HG03280 (cell line): ENCODE results near the gene SLC44A5.
"Not testable (repeated sequence)": the region's sequence is repeated elsewhere in the genome, so short reads cannot be mapped to it uniquely, and the experiment has no call there.

Experiments
- ATAC-seq: cut with Tn5 transposase; IDR thresholded peaks from one replicate; pipeline ENCODE4 v1.9.1; 2021; ENCODE audit warnings: mild to moderate bottlenecking, moderate library complexity; ENCODE audit not compliant: unreplicated experiment

SLC44A5 gene

GRCh38 chr1:75470448-75470847 lies 140.5 kb downstream of the SLC44A5 start:
- no peak for ATAC-seq

GRCh38 chr1:75469586-75470173 lies 141.2 kb downstream of the SLC44A5 start:
- ATAC-seq: no peak

GRCh38 chr1:75461808-75462325 lies 149.0 kb downstream of the SLC44A5 start:
- no peak for ATAC-seq

GRCh38 chr1:75449998-75450397 lies 160.9 kb downstream of the SLC44A5 start:
- no peak for ATAC-seq

GRCh38 chr1:75444220-75444619 lies 166.7 kb downstream of the SLC44A5 start:
- ATAC-seq: no peak

- ATAC-seq: no peak
These were observed 170.6 kb downstream of the SLC44A5 start for GRCh38 chr1:75440274-75440673.

GRCh38 chr1:75438355-75438754 lies 172.6 kb downstream of the SLC44A5 start:
- no peak for ATAC-seq

- ATAC-seq: no peak
These were observed 179.1 kb downstream of the SLC44A5 start for GRCh38 chr1:75431843-75432242.

- no peak for ATAC-seq
These were observed 180.4 kb downstream of the SLC44A5 start for GRCh38 chr1:75430526-75430925.

- no peak for ATAC-seq
These were observed 184.2 kb downstream of the SLC44A5 start for GRCh38 chr1:75426688-75427087.

- ATAC-seq: no peak
These were observed 185.8 kb downstream of the SLC44A5 start for GRCh38 chr1:75425001-75425650.

GRCh38 chr1:75423616-75424015 lies 187.3 kb downstream of the SLC44A5 start:
- no peak for ATAC-seq

GRCh38 chr1:75423136-75423535 lies 187.8 kb downstream of the SLC44A5 start:
- ATAC-seq: no peak

GRCh38 chr1:75421371-75421770 lies 189.5 kb downstream of the SLC44A5 start:
- no peak for ATAC-seq

GRCh38 chr1:75415187-75415586 lies 195.7 kb downstream of the SLC44A5 start:
- ATAC-seq: no peak

GRCh38 chr1:75412616-75413015 lies 198.3 kb downstream of the SLC44A5 start:
- no peak for ATAC-seq

GRCh38 chr1:75404681-75405080 lies 206.2 kb downstream of the SLC44A5 start:
- ATAC-seq: not testable (repeated sequence)

- not testable (repeated sequence) for ATAC-seq
These were observed 207.7 kb downstream of the SLC44A5 start for GRCh38 chr1:75403147-75403646.

GRCh38 chr1:75400716-75401115 lies 210.2 kb downstream of the SLC44A5 start:
- no peak for ATAC-seq

GRCh38 chr1:75396745-75397144 lies 214.2 kb downstream of the SLC44A5 start:
- ATAC-seq: no peak

- ATAC-seq: no peak
These were observed 214.7 kb downstream of the SLC44A5 start for GRCh38 chr1:75396260-75396659.

- no peak for ATAC-seq
These were observed 216.4 kb downstream of the SLC44A5 start for GRCh38 chr1:75394386-75395139.
